ENCODE results near the gene GPS2. TPM values are rescaled to one million over a fixed set of nuclear protein-coding genes. Genes with fewer than 3 reads are reported as not detected.

GPS2 gene
- total RNA-seq, 3 donors from 2014 or later (not counting 1 experiment from before 2014, with no cell fraction given), result 132 to 146 (median 133) TPM

GRCh38 chr17:7279448-7279847, 35.7 kb downstream of the GPS2 start:
- Histone ChIP-seq H3K27me3 (ENCODE audit: control insufficient read depth, insufficient read depth, low read length) (peaks cover 29% of the 10 kb centered on the region), H3K27ac (ENCODE audit: low read length) (no peak overlapping the region), H3K9me3 (ENCODE audit: control insufficient read depth, insufficient read depth, low read length) (no peaks in the 10 kb centered on the region), H3K4me3 (ENCODE audit: low read length) (no peak overlapping the region), H3K36me3 (ENCODE audit: control insufficient read depth, insufficient read depth, low read length) (no peaks in the 10 kb centered on the region), H3K4me1 (ENCODE audit: control insufficient read depth, insufficient read depth, low read length) (peaks cover 31% of the 10 kb centered on the region)
- intact Hi-C loops (cut with micrococcal nuclease), result no loop called here
- TF ChIP-seq CTCF (IDR thresholded peaks at IDR 0.05), result no peak
- Mint-ChIP-seq H3K27ac (no peak overlapping the region), H3K36me3 (no peaks in the 10 kb centered on the region), H3K27me3 (ENCODE audit: low read depth in 2 of 2) (peaks cover 18 to 21% of the 10 kb centered on the region in 2 donors), H3K4me1 (peaks cover 22 to 31% of the 10 kb centered on the region in 2 donors), H3K9me3 (no peaks in the 10 kb centered on the region), H3K4me3 (no peak overlapping the region)
- 96% methylated on average over 7 of the region's 8 CpGs for WGBS (ENCODE audit: insufficient coverage)
- no peak for DNase-seq
- no peak for ATAC-seq

- ATAC-seq (no peak), DNase-seq (peak in 1 of 2 donors; percentile 2)
- TF ChIP-seq CTCF (IDR thresholded peaks at IDR 0.05), result no peak
- intact Hi-C loops (cut with micrococcal nuclease), result no loop called here
- Mint-ChIP-seq H3K9me3 (no peaks in the 10 kb centered on the region), H3K4me1 (peaks cover 17% of the 10 kb centered on the region in 2 donors), H3K36me3 (no peaks in the 10 kb centered on the region), H3K27ac (no peak overlapping the region), H3K27me3 (ENCODE audit: low read depth in 2 of 2) (peaks cover 16 to 22% of the 10 kb centered on the region in 2 donors), H3K4me3 (no peak overlapping the region)
- Histone ChIP-seq H3K36me3 (ENCODE audit: control insufficient read depth, insufficient read depth, low read length) (no peaks in the 10 kb centered on the region), H3K27me3 (ENCODE audit: control insufficient read depth, insufficient read depth, low read length) (peaks cover 19% of the 10 kb centered on the region), H3K9me3 (ENCODE audit: control insufficient read depth, insufficient read depth, low read length) (no peaks in the 10 kb centered on the region), H3K4me1 (ENCODE audit: control insufficient read depth, insufficient read depth, low read length) (peaks cover 20% of the 10 kb centered on the region), H3K27ac (ENCODE audit: low read length) (no peak overlapping the region), H3K4me3 (ENCODE audit: low read length) (no peak overlapping the region)
- no CpG with 5 or more reads among the region's 1 CpG for WGBS (ENCODE audit: insufficient coverage)
These were observed 48.4 kb downstream of the GPS2 start for GRCh38 chr17:7266784-7267183.

- no peak for TF ChIP-seq CTCF (IDR thresholded peaks at IDR 0.05)
- Mint-ChIP-seq H3K4me3 (peak overlapping the region; percentile 82), H3K36me3 (no peaks in the 10 kb centered on the region), H3K27me3 (ENCODE audit: low read depth in 2 of 2) (peaks cover 16 to 17% of the 10 kb centered on the region in 2 donors), H3K9me3 (no peaks in the 10 kb centered on the region), H3K4me1 (peaks cover 17% of the 10 kb centered on the region in 2 donors), H3K27ac (no peak overlapping the region)
- Histone ChIP-seq H3K36me3 (ENCODE audit: control insufficient read depth, insufficient read depth, low read length) (peaks cover 9% of the 10 kb centered on the region), H3K27ac (ENCODE audit: low read length) (no peak overlapping the region), H3K27me3 (ENCODE audit: control insufficient read depth, insufficient read depth, low read length) (peaks cover 24% of the 10 kb centered on the region), H3K4me1 (ENCODE audit: control insufficient read depth, insufficient read depth, low read length) (peaks cover 34% of the 10 kb centered on the region), H3K4me3 (ENCODE audit: low read length) (no peak overlapping the region), H3K9me3 (ENCODE audit: control insufficient read depth, insufficient read depth, low read length) (no peaks in the 10 kb centered on the region)
- intact Hi-C loops (cut with micrococcal nuclease), result no loop called here
- ATAC-seq, result no peak
- DNase-seq, result no peak
- WGBS (ENCODE audit: insufficient coverage), result 47% methylated on average over 4 of the region's 4 CpGs
These were observed 51.4 kb downstream of the GPS2 start for GRCh38 chr17:7263801-7264078.
